ENCODE results near the gene JMJD6.
"Not testable (repeated sequence)": the region's sequence is repeated elsewhere in the genome, so short reads cannot be mapped to it uniquely, and the experiment has no call there.

The JMJD6 gene
- total RNA-seq, result 57.7 to 111 (median 75.7) reads per million in 3 experiments

- no peak for DNase-seq
These were observed at the start of gene JMJD6 for GRCh38 chr17:76726231-76726775. TSS of gene JMJD6 (minus strand) at chr17:76726606. CDS start at chr17:76726475, 131 bp downstream.

GRCh38 chr17:76775021-76775600 is 48.7 kb upstream of the JMJD6 start:
- DNase-seq, result no peak

- peak; percentile 75 for DNase-seq
These were observed 46.6 kb upstream of the JMJD6 start for GRCh38 chr17:76772842-76773525.

- DNase-seq, result no peak
These were observed 32.2 kb upstream of the JMJD6 start for GRCh38 chr17:76758570-76758969.

- no peak for DNase-seq
These were observed 30.9 kb upstream of the JMJD6 start for GRCh38 chr17:76757256-76757655.

- no peak for DNase-seq
These were observed 28.9 kb upstream of the JMJD6 start for GRCh38 chr17:76755285-76755684.

GRCh38 chr17:76753061-76753961 is 26.9 kb upstream of the JMJD6 start:
- DNase-seq, result peak; percentile 76

GRCh38 chr17:76752006-76752405 is 25.6 kb upstream of the JMJD6 start:
- DNase-seq, result peak; percentile 61

GRCh38 chr17:76751416-76751993 is 25.1 kb upstream of the JMJD6 start:
- DNase-seq, result no peak

GRCh38 chr17:76748657-76749056 is 22.3 kb upstream of the JMJD6 start:
- DNase-seq, result no peak

GRCh38 chr17:76747716-76748363 is 21.4 kb upstream of the JMJD6 start:
- DNase-seq, result no peak

- not testable (repeated sequence) for DNase-seq
These were observed 19.4 kb upstream of the JMJD6 start for GRCh38 chr17:76745785-76746184.

GRCh38 chr17:76744747-76745146 is 18.3 kb upstream of the JMJD6 start:
- DNase-seq, result no peak

GRCh38 chr17:76742958-76743357 is 16.6 kb upstream of the JMJD6 start:
- no peak for DNase-seq

GRCh38 chr17:76740329-76741118 is 14.1 kb upstream of the JMJD6 start:
- DNase-seq, result no peak

- DNase-seq, result not testable (repeated sequence)
These were observed 13.2 kb upstream of the JMJD6 start for GRCh38 chr17:76739568-76740115.

- DNase-seq, result no peak
These were observed 12.1 kb upstream of the JMJD6 start for GRCh38 chr17:76738468-76738850.

GRCh38 chr17:76737676-76738467 is 11.5 kb upstream of the JMJD6 start, which contains the start of gene MFSD11:
TSS of gene MFSD11 (plus strand) at chr17:76738119. CDS start at chr17:76738353, 234 bp downstream.
- peak; percentile 94 for DNase-seq

GRCh38 chr17:76737082-76737675 is 10.8 kb upstream of the JMJD6 start, which contains the start of gene SRSF2:
TSS of gene SRSF2 (minus strand) at chr17:76737331. CDS start at chr17:76737160, 171 bp downstream.
- DNase-seq, result peak; percentile 100

Measured in central memory CD4-positive, alpha-beta T cell (primary cell).